Trophoblast cell (in vitro differentiated cells and primary cell): ENCODE results near the gene B9D1.

Experiments used
- DNase-seq, 2 donors: peaks; one replicate each; pipeline ENCODE4 v3.0.0-alpha.2; 2016
- H2AFZ ChIP-seq: 2 replicates; pipeline ENCODE4 v1.6.1; 2013; ENCODE audit warnings: low read length, moderate library complexity, mild to moderate bottlenecking; ENCODE audit not compliant: insufficient read depth, poor library complexity
- H2AK5ac ChIP-seq: 2 replicates; pipeline ENCODE4 v1.6.1; 2013; ENCODE audit warnings: mild to moderate bottlenecking, low read length
- H2BK120ac ChIP-seq: 2 replicates; pipeline ENCODE4 v1.6.1; 2013; ENCODE audit warnings: low read length, mild to moderate bottlenecking, moderate library complexity; ENCODE audit not compliant: insufficient read depth, poor library complexity
- H2BK12ac ChIP-seq: 2 replicates; pipeline ENCODE4 v1.6.1; 2013; ENCODE audit warnings: mild to moderate bottlenecking, low read length, moderate library complexity
- H2BK5ac ChIP-seq: 2 replicates; pipeline ENCODE4 v1.6.1; 2013; ENCODE audit warnings: low read length, low read depth, moderate library complexity, mild to moderate bottlenecking; ENCODE audit not compliant: poor library complexity
- H3K14ac ChIP-seq: 2 replicates; pipeline ENCODE4 v1.6.1; 2013; ENCODE audit warnings: mild to moderate bottlenecking, low read length
- H3K18ac ChIP-seq: 2 replicates; pipeline ENCODE4 v1.6.1; 2013; ENCODE audit warnings: mild to moderate bottlenecking, low read length
- H3K23ac ChIP-seq: 2 replicates; pipeline ENCODE4 v1.6.1; 2013; ENCODE audit warnings: low read length
- H3K27ac ChIP-seq: 2 replicates; pipeline ENCODE4 v1.5.1; 2013; ENCODE audit warnings: low read depth, mild to moderate bottlenecking, inconsistent platforms, low read length, moderate library complexity
- H3K27me3 ChIP-seq: 2 replicates; pipeline ENCODE4 v1.6.1; 2013; ENCODE audit warnings: inconsistent platforms, mild to moderate bottlenecking, low read length, moderate library complexity; ENCODE audit not compliant: insufficient read depth
- H3K36me3 ChIP-seq, 2 experiments: 1 replicate in 1 of 2; 2 replicates in 1 of 2; pipeline ENCODE4 v1.6.1; 2013; ENCODE audit warnings: low read length in 2 of 2, mild to moderate bottlenecking in 2 of 2, moderate library complexity in 1 of 2; ENCODE audit not compliant: insufficient read depth in 2 of 2, control insufficient read depth in 1 of 2
- H3K4ac ChIP-seq: 2 replicates; pipeline ENCODE4 v1.6.1; 2013; ENCODE audit warnings: low read depth, mild to moderate bottlenecking, low read length, moderate library complexity
- H3K4me1 ChIP-seq, 2 experiments: 1 replicate in 1 of 2; 2 replicates in 1 of 2; pipeline ENCODE4 v1.6.1; 2013; ENCODE audit warnings: low read length in 2 of 2, mild to moderate bottlenecking in 2 of 2, moderate library complexity in 1 of 2; ENCODE audit not compliant: insufficient read depth in 2 of 2, control insufficient read depth in 1 of 2
- H3K4me2 ChIP-seq: 2 replicates; pipeline ENCODE4 v1.6.1; 2013; ENCODE audit warnings: inconsistent platforms, mild to moderate bottlenecking, low read length, moderate library complexity
- H3K4me3 ChIP-seq: 2 replicates; pipeline ENCODE4 v1.5.1; 2013; ENCODE audit warnings: mild to moderate bottlenecking, low read depth, low read length, inconsistent platforms
- H3K79me1 ChIP-seq: one replicate; pipeline ENCODE4 v1.6.1; 2013; ENCODE audit warnings: low read length
- H3K79me2 ChIP-seq: 2 replicates; pipeline ENCODE4 v1.6.1; 2013; ENCODE audit warnings: low read length, mild to moderate bottlenecking; ENCODE audit not compliant: control insufficient read depth, insufficient read depth, poor library complexity
- H3K9ac ChIP-seq: 2 replicates; pipeline ENCODE4 v1.6.1; 2013; ENCODE audit warnings: mild to moderate bottlenecking, low read length
- H3K9me3 ChIP-seq: 2 replicates; pipeline ENCODE4 v1.6.1; 2013; ENCODE audit warnings: low read depth, mild to moderate bottlenecking, control low read depth, inconsistent platforms, low read length; ENCODE audit not compliant: insufficient read depth
- H4K12ac ChIP-seq: 2 replicates; pipeline ENCODE4 v1.6.1; 2013; ENCODE audit warnings: low read depth, mild to moderate bottlenecking, low read length, moderate library complexity
- H4K8ac ChIP-seq: 2 replicates; pipeline ENCODE4 v1.6.1; 2013; ENCODE audit warnings: low read depth, mild to moderate bottlenecking, low read length, moderate library complexity
- H4K91ac ChIP-seq: one replicate; pipeline ENCODE4 v1.6.1; 2013; ENCODE audit warnings: low read depth, mild to moderate bottlenecking, low read length, moderate library complexity
- WGBS: extraction: QIAGEN DNeasy Blood & Tissue Kit; methylation state at CpG from one replicate; pipeline ENCODE4 v1.1.7; 2013; ENCODE audit warnings: missing lambda C conversion rate; ENCODE audit not compliant: insufficient read length, insufficient coverage; ENCODE audit errors: extremely low coverage; 5-methylcytosine and 5-hydroxymethylcytosine counted together

Gene B9D1

GRCh38 chr17:19381361-19381740, 18.8 kb upstream of the B9D1 start:
- H3K4ac ChIP-seq = no peak overlapping the region
- DNase-seq = no peak
- H3K14ac ChIP-seq = no peak overlapping the region
- H3K9me3 ChIP-seq = no peaks in the 10 kb centered on the region
- no peak overlapping the region for H3K9ac ChIP-seq
- H3K18ac ChIP-seq = no peak overlapping the region
- H3K4me1 ChIP-seq = peaks cover 9 to 10% of the 10 kb centered on the region in 2 experiments
- H3K4me3 ChIP-seq = no peak overlapping the region
- H3K23ac ChIP-seq = no peak overlapping the region
- no peak overlapping the region for H4K12ac ChIP-seq
- H4K8ac ChIP-seq = no peak overlapping the region
- H3K27me3 ChIP-seq = no peaks in the 10 kb centered on the region
- H3K4me2 ChIP-seq = no peak overlapping the region
- no peak overlapping the region for H3K27ac ChIP-seq
- H3K79me1 ChIP-seq = peaks cover 6% of the 10 kb centered on the region
- no peak overlapping the region for H2BK12ac ChIP-seq
- H4K91ac ChIP-seq = no peak overlapping the region
- no CpG with 5 or more reads among the region's 7 CpGs for WGBS
- no peak overlapping the region for H2AFZ ChIP-seq
- H2BK5ac ChIP-seq = no peak overlapping the region
- H2AK5ac ChIP-seq = no peak overlapping the region
- H3K79me2 ChIP-seq = peaks cover 9% of the 10 kb centered on the region
- H3K36me3 ChIP-seq = peaks cover 57 to 64% of the 10 kb centered on the region in 2 experiments
- H2BK120ac ChIP-seq = no peak overlapping the region

- Histone ChIP-seq H3K79me1 (peaks cover 6% of the 10 kb centered on the region), H3K4me3 (no peak overlapping the region), H2BK120ac (no peak overlapping the region), H2AK5ac (no peak overlapping the region), H3K23ac (no peak overlapping the region), H4K91ac (no peak overlapping the region), H3K27me3 (no peaks in the 10 kb centered on the region), H2BK12ac (no peak overlapping the region), H3K14ac (no peak overlapping the region), H3K4ac (no peak overlapping the region), H2AFZ (no peak overlapping the region), H3K9me3 (no peaks in the 10 kb centered on the region), H3K18ac (peak overlapping the region; percentile 7), H3K27ac (no peak overlapping the region), H4K8ac (no peak overlapping the region), H2BK5ac (no peak overlapping the region), H3K36me3 (peaks cover 57 to 64% of the 10 kb centered on the region in 2 experiments), H4K12ac (no peak overlapping the region), H3K79me2 (peaks cover 9% of the 10 kb centered on the region), H3K4me2 (no peak overlapping the region), H3K4me1 (peaks cover 6 to 7% of the 10 kb centered on the region in 2 experiments), H3K9ac (no peak overlapping the region)
- WGBS = no CpG with 5 or more reads among the region's 29 CpGs
- DNase-seq = no peak
These were observed 18.2 kb upstream of the B9D1 start for GRCh38 chr17:19380481-19381301.

- H3K4me3 ChIP-seq = peak overlapping the region; percentile 82
- no CpG with 5 or more reads among the region's 13 CpGs for WGBS
- H4K8ac ChIP-seq = no peak overlapping the region
- no peak for DNase-seq
- peaks cover 9% of the 10 kb centered on the region for H3K79me2 ChIP-seq
- peak overlapping the region; percentile 65 for H3K4me2 ChIP-seq
- H3K4ac ChIP-seq = peak overlapping the region; percentile 48
- no peaks in the 10 kb centered on the region for H3K27me3 ChIP-seq
- no peak overlapping the region for H2BK12ac ChIP-seq
- H3K9ac ChIP-seq = peak overlapping the region; percentile 33
- no peak overlapping the region for H4K91ac ChIP-seq
- H3K27ac ChIP-seq = no peak overlapping the region
- peaks cover 6% of the 10 kb centered on the region for H3K79me1 ChIP-seq
- no peak overlapping the region for H3K23ac ChIP-seq
- no peak overlapping the region for H2AK5ac ChIP-seq
- H3K4me1 ChIP-seq = peaks cover 6 to 7% of the 10 kb centered on the region in 2 experiments
- H2BK120ac ChIP-seq = no peak overlapping the region
- H3K36me3 ChIP-seq = peaks cover 46 to 52% of the 10 kb centered on the region in 2 experiments
- no peak overlapping the region for H3K18ac ChIP-seq
- no peaks in the 10 kb centered on the region for H3K9me3 ChIP-seq
- no peak overlapping the region for H4K12ac ChIP-seq
- H2AFZ ChIP-seq = no peak overlapping the region
- no peak overlapping the region for H2BK5ac ChIP-seq
- H3K14ac ChIP-seq = no peak overlapping the region
These were observed 17.0 kb upstream of the B9D1 start for GRCh38 chr17:19379361-19380065.

- peak within 1 kb of the TSS; percentile 82 for H2BK5ac ChIP-seq
- peak within 1 kb of the TSS; percentile 56 for H4K91ac ChIP-seq
- no CpG with 5 or more reads among the region's 69 CpGs for WGBS
- peak within 1 kb of the TSS; percentile 82 for H3K4me3 ChIP-seq
- DNase-seq = peak in 1 of 2 donors; percentile 14
- peaks cover 6% of the 10 kb centered on the region for H3K79me1 ChIP-seq
- peak within 1 kb of the TSS; percentile 73 for H3K4me2 ChIP-seq
- H2BK12ac ChIP-seq = no peak within 1 kb of the TSS
- H3K18ac ChIP-seq = peak within 1 kb of the TSS; percentile 51
- H3K9ac ChIP-seq = peak within 1 kb of the TSS; percentile 50
- peak within 1 kb of the TSS; percentile 30 for H4K12ac ChIP-seq
- peaks cover 9% of the 10 kb centered on the region for H3K79me2 ChIP-seq
- peaks cover 6 to 7% of the 10 kb centered on the region in 2 experiments for H3K4me1 ChIP-seq
- peak within 1 kb of the TSS; percentile 97 for H3K27ac ChIP-seq
- peak within 1 kb of the TSS; percentile 48 for H3K4ac ChIP-seq
- peak within 1 kb of the TSS; percentile 9 for H2AFZ ChIP-seq
- peak within 1 kb of the TSS; percentile 81 for H2BK120ac ChIP-seq
- no peaks in the 10 kb centered on the region for H3K9me3 ChIP-seq
- peaks cover 37 to 44% of the 10 kb centered on the region in 2 experiments for H3K36me3 ChIP-seq
- H3K23ac ChIP-seq = no peak within 1 kb of the TSS
- peak within 1 kb of the TSS; percentile 79 for H3K14ac ChIP-seq
- no peaks in the 10 kb centered on the region for H3K27me3 ChIP-seq
- peak within 1 kb of the TSS; percentile 9 for H2AK5ac ChIP-seq
- H4K8ac ChIP-seq = peak within 1 kb of the TSS; percentile 75
These were observed 16.2 kb upstream of the B9D1 start, which contains the start of gene MAPK7 for GRCh38 chr17:19378416-19379360. TSS of gene MAPK7 (plus strand) at chr17:19378498. CDS start at chr17:19378901, 403 bp downstream.
